ENCODE measurements around the gene FRYL.
"Not testable (repeated sequence)": the region's sequence is repeated elsewhere in the genome, so short reads cannot be mapped to it uniquely, and the experiment has no call there.

Gene FRYL

DNA sequence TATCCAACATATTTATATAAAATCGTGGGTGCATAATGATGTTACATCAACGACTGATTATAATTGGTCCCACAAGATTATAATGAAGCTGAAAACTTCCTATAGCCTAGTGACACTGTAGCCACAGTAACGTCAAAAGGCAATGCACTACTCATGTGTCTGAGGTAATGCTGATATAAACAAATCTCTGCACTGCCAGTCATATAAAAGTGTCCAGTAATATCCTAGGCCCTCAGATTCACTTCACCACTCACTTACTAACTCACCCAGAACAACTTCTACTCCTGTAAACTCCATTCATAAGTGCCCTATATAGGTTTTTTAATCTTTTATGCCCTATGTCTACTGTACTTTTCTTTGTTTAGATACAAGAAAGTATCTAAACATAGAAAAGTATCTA lies 18.8 kb downstream of the FRYL start:
- Histone ChIP-seq H3K9ac (ENCODE audit: insufficient read length) (no peak overlapping the region), H3K36me3 (ENCODE audit: insufficient read depth, low read length) (no peaks in the 10 kb centered on the region), H3K27ac (no peak overlapping the region), H3K4me3 (no peak overlapping the region), H3K9me3 (ENCODE audit: low read depth, low read length) (no peaks in the 10 kb centered on the region)
- TF ChIP-seq FOXP2 (optimal IDR thresholded peaks at IDR 0.05; ENCODE audit: control extremely low read depth, extremely low read length, insufficient read depth) (no peak), POLR2AphosphoS5 (IDR thresholded peaks at IDR 0.05; ENCODE audit: borderline replicate concordance, low read depth, low read length) (no peak), EZH2 (IDR thresholded peaks at IDR 0.05) (no peak)
- DNase-seq (ENCODE audit: low read depth, low spot score): no peak

GRCh38 chr4:48758703-48759102 lies 21.4 kb downstream of the FRYL start:
- H3K36me3 ChIP-seq (ENCODE audit: insufficient read depth, low read length); H3K9ac ChIP-seq (ENCODE audit: insufficient read length); H3K27ac ChIP-seq; DNase-seq (ENCODE audit: low read depth, low spot score); H3K9me3 ChIP-seq (ENCODE audit: low read depth, low read length); H3K4me3 ChIP-seq: not testable (repeated sequence)

- Histone ChIP-seq H3K36me3 (ENCODE audit: insufficient read depth, low read length) (no peaks in the 10 kb centered on the region), H3K4me3 (no peak overlapping the region), H3K9ac (ENCODE audit: insufficient read length) (no peak overlapping the region), H3K9me3 (ENCODE audit: low read depth, low read length) (no peaks in the 10 kb centered on the region), H3K27ac (no peak overlapping the region)
- TF ChIP-seq FOXP2 (optimal IDR thresholded peaks at IDR 0.05; ENCODE audit: control extremely low read depth, extremely low read length, insufficient read depth): no peak
- no peak for TF ChIP-seq EZH2 (IDR thresholded peaks at IDR 0.05)
- no peak for TF ChIP-seq POLR2AphosphoS5 (IDR thresholded peaks at IDR 0.05; ENCODE audit: borderline replicate concordance, low read depth, low read length)
- DNase-seq (ENCODE audit: low read depth, low spot score): no peak
These were observed 23.3 kb downstream of the FRYL start for GRCh38 chr4:48756689-48757220.

DNA sequence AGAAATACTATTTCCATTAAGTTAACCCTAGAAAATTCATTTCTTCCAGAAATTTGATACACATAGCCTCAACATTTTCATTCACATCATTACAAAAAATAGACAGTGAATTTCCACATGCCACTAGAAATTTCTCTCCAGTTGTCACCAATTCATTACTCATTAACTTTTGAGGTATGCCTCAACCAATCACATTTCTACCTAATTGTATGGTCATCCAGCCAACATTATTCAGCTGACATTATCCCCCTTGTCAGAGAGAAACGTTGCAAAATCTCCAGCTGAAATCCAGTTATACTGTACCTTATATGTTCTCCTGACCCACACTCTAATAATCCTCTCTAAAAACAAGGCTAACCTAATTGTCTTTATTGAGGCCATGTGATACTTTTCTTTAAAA lies 24.8 kb downstream of the FRYL start:
- Histone ChIP-seq H3K4me3 (no peak overlapping the region), H3K27ac (no peak overlapping the region), H3K36me3 (ENCODE audit: insufficient read depth, low read length) (no peaks in the 10 kb centered on the region), H3K9me3 (ENCODE audit: low read depth, low read length) (no peaks in the 10 kb centered on the region), H3K9ac (ENCODE audit: insufficient read length) (no peak overlapping the region)
- TF ChIP-seq FOXP2 (optimal IDR thresholded peaks at IDR 0.05; ENCODE audit: control extremely low read depth, extremely low read length, insufficient read depth): no peak
- no peak for TF ChIP-seq POLR2AphosphoS5 (IDR thresholded peaks at IDR 0.05; ENCODE audit: borderline replicate concordance, low read depth, low read length)
- TF ChIP-seq EZH2 (IDR thresholded peaks at IDR 0.05): no peak
- DNase-seq (ENCODE audit: low read depth, low spot score): no peak

DNA sequence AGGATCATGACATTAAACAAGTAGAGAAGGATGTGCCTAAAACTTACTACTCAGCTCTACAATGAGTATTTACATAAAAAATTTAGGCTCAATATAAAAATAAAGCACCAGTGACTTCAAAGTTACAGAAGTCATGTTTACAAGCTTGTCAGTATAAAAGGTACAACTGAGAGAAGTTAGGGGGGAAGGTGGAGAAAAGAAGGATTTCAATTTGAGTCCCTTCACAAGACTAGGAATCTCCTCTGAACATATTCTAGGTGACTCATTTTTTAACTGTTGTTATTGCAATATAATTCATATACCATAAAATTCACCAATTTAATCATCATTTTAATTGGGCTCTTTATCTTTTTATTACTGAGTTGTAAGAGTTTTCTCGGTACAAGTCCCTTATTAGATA lies 26.9 kb downstream of the FRYL start:
- Histone ChIP-seq H3K9me3 (ENCODE audit: low read depth, low read length) (no peaks in the 10 kb centered on the region), H3K4me3 (no peak overlapping the region), H3K9ac (ENCODE audit: insufficient read length) (no peak overlapping the region), H3K27ac (no peak overlapping the region), H3K36me3 (ENCODE audit: insufficient read depth, low read length) (no peaks in the 10 kb centered on the region)
- TF ChIP-seq FOXP2 (optimal IDR thresholded peaks at IDR 0.05; ENCODE audit: control extremely low read depth, extremely low read length, insufficient read depth) (no peak), EZH2 (IDR thresholded peaks at IDR 0.05) (no peak), POLR2AphosphoS5 (IDR thresholded peaks at IDR 0.05; ENCODE audit: borderline replicate concordance, low read depth, low read length) (no peak)
- no peak for DNase-seq (ENCODE audit: low read depth, low spot score)

GRCh38 chr4:48752726-48753125 lies 27.4 kb downstream of the FRYL start:
- Histone ChIP-seq H3K9me3 (ENCODE audit: low read depth, low read length) (no peaks in the 10 kb centered on the region), H3K9ac (ENCODE audit: insufficient read length) (no peak overlapping the region), H3K27ac (no peak overlapping the region), H3K36me3 (ENCODE audit: insufficient read depth, low read length) (no peaks in the 10 kb centered on the region), H3K4me3 (no peak overlapping the region)
- TF ChIP-seq EZH2 (IDR thresholded peaks at IDR 0.05): no peak
- no peak for TF ChIP-seq FOXP2 (optimal IDR thresholded peaks at IDR 0.05; ENCODE audit: control extremely low read depth, extremely low read length, insufficient read depth)
- no peak for TF ChIP-seq POLR2AphosphoS5 (IDR thresholded peaks at IDR 0.05; ENCODE audit: borderline replicate concordance, low read depth, low read length)
- DNase-seq (ENCODE audit: low read depth, low spot score): no peak

GRCh38 chr4:48752246-48752645 lies 27.8 kb downstream of the FRYL start:
- Histone ChIP-seq H3K9ac (ENCODE audit: insufficient read length) (no peak overlapping the region), H3K36me3 (ENCODE audit: insufficient read depth, low read length) (no peaks in the 10 kb centered on the region), H3K4me3 (no peak overlapping the region), H3K9me3 (ENCODE audit: low read depth, low read length) (no peaks in the 10 kb centered on the region), H3K27ac (no peak overlapping the region)
- DNase-seq (ENCODE audit: low read depth, low spot score): no peak
- no peak for TF ChIP-seq EZH2 (IDR thresholded peaks at IDR 0.05)
- no peak for TF ChIP-seq POLR2AphosphoS5 (IDR thresholded peaks at IDR 0.05; ENCODE audit: borderline replicate concordance, low read depth, low read length)
- no peak for TF ChIP-seq FOXP2 (optimal IDR thresholded peaks at IDR 0.05; ENCODE audit: control extremely low read depth, extremely low read length, insufficient read depth)

DNA sequence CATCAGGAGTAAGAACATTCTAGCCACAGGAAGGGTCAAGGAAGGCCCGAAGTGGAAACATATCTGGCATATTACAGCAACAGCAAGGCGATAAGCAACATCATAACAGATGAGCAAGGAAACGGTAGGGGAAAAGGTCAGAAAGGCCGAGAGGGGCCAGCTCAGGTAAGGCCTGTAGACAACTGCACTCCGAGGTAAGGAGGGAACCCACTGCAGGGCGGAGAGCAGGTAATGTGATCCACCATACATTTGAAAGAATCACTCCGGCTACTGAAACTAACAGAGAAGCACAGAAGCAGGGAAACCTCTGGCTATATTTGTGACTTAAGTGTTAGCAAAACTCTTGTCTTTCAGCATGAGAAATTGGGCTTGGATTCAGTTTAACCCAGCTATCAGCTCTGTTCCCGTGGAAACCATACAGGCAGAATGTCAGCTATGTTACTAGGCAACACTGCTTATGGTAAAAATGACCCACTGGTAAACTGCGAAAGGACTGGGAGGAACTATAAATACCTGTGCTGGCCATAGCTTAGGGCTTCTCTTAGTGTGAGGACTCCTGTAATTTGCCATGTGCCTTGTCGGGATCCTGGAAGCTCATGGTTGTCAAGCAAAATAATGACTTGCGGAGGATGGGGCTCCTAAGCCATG lies 31.0 kb downstream of the FRYL start:
- no peak overlapping the region for H3K27ac ChIP-seq
- no peak overlapping the region for H3K4me3 ChIP-seq
- H3K9me3 ChIP-seq (ENCODE audit: low read depth, low read length): no peaks in the 10 kb centered on the region
- DNase-seq (ENCODE audit: low read depth, low spot score): no peak
- H3K36me3 ChIP-seq (ENCODE audit: insufficient read depth, low read length): no peaks in the 10 kb centered on the region
- H3K9ac ChIP-seq (ENCODE audit: insufficient read length): no peak overlapping the region
- TF ChIP-seq POLR2AphosphoS5 (IDR thresholded peaks at IDR 0.05; ENCODE audit: borderline replicate concordance, low read depth, low read length) (no peak), FOXP2 (optimal IDR thresholded peaks at IDR 0.05; ENCODE audit: control extremely low read depth, extremely low read length, insufficient read depth) (no peak), EZH2 (IDR thresholded peaks at IDR 0.05) (no peak)

All from SK-N-MC (cell line).